Activated CD8-positive, alpha-beta T cell treated with anti-CD3 and anti-CD28 coated beads, Interleukin-2, amount 10 ng/mL, durations not matched to agents 7 days and 5 days (primary cell): ENCODE data around the gene FBXO48. TPM values are rescaled to one million over a fixed set of nuclear protein-coding genes. Genes with fewer than 3 reads are reported as not detected.

Experiments used
- ATAC-seq: fragments of 150-1000 bp; cut with Tn5 transposase; one replicate; pipeline ENCODE4 v1.10.0; 2021; ENCODE audit warnings: moderate library complexity
- CTCF ChIA-PET: fragments of 350-600 bp; sonication (Branson Sonifier 250); formaldehyde crosslinking; loops from one replicate; lab custom pipeline; 2021; ENCODE audit warnings: antibody characterized with exemption; lab: Charles Lee
- POLR2A ChIA-PET: fragments of 350-600 bp; sonication (Branson Sonifier 250); formaldehyde crosslinking; loops from one replicate; lab custom pipeline; 2021; ENCODE audit warnings: antibody characterized with exemption; lab: Charles Lee
- DNase-seq: peaks from one replicate; pipeline ENCODE4 v3.0.0-alpha.2; 2020
- H3K27ac Mint-ChIP-seq: one replicate; pipeline ENCODE4 v1.8.0; 2021; ENCODE audit warnings: mild to moderate bottlenecking, mixed read lengths
- H3K27me3 Mint-ChIP-seq: one replicate; pipeline ENCODE4 v1.8.0; 2021; ENCODE audit warnings: low read depth, mixed read lengths
- H3K36me3 Mint-ChIP-seq: one replicate; pipeline ENCODE4 v1.8.0; 2021; ENCODE audit warnings: low read depth, mixed read lengths
- H3K4me1 Mint-ChIP-seq: one replicate; pipeline ENCODE4 v1.8.0; 2021; ENCODE audit warnings: low read depth, mixed read lengths
- H3K4me3 Mint-ChIP-seq: one replicate; pipeline ENCODE4 v1.8.0; 2021; ENCODE audit warnings: mild to moderate bottlenecking, mixed read lengths
- H3K9me3 Mint-ChIP-seq: one replicate; pipeline ENCODE4 v1.8.0; 2022; ENCODE audit warnings: mixed read lengths; ENCODE audit not compliant: insufficient read depth
- total RNA-seq, 2 experiments: library from RNA; stranded (reverse); gene quantifications; one replicate each; pipeline ENCODE4 v1.2.3, GENCODE V29; 2021

Gene FBXO48
- total RNA-seq, 2 experiments from 2014 or later, result 2.4 to 2.6 TPM

DNA sequence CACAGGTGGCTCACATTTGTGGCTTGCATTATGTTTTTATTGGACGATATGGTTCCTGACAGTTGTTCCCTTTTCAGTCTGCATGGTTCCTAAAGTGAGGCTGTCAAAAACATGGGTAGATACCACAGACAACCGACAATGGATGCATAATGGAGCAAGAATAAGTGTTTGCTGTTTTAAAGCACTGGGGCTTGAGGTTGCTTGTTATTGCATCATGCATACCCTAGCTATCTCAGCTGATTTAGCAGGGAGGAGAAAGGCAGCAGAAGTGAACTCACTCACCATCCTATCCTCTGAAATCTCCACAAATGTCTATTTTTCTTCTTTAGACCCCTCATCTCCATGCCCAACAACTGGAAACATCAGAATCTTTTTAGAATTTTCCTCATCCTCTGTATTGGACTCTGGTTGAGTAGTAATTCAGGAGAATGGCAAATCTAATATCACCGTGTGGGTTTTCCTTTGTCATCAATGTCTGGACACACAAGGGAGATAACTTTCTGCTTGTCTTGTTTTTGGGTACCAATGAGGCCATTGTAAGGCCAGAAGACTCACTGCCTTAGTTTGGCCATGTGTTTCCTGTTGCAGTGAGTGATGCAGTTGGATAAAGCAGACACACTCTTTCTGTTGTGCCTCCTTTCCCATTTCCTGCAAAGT, 46.7 kb downstream of the FBXO48 start:
- Mint-ChIP-seq H3K27ac (no peak overlapping the region), H3K9me3 (no peaks in the 10 kb centered on the region), H3K27me3 (no peaks in the 10 kb centered on the region), H3K4me3 (no peak overlapping the region), H3K36me3 (peaks cover 2% of the 10 kb centered on the region), H3K4me1 (peaks cover 14% of the 10 kb centered on the region)
- ATAC-seq (no peak), DNase-seq (no peak)
- ChIA-PET CTCF (interaction anchor here (1.6 kb wide), 1 partner anchor 21 kb away, joined by 8 read pairs; no protein-coding TSS in a partner anchor), POLR2A (no interaction called here)

- Mint-ChIP-seq H3K27ac (no peak overlapping the region), H3K4me3 (no peak overlapping the region), H3K27me3 (no peaks in the 10 kb centered on the region), H3K36me3 (peaks cover 2% of the 10 kb centered on the region), H3K4me1 (peaks cover 14% of the 10 kb centered on the region), H3K9me3 (no peaks in the 10 kb centered on the region)
- no peak for ATAC-seq
- ChIA-PET POLR2A (no interaction called here), CTCF (interaction anchor here (0.8 to 1.7 kb wide), 3 partner anchors 23 to 28 kb away, joined by 4 to 11 read pairs (median 4); no protein-coding TSS in a partner anchor)
- no peak for DNase-seq
Measured at GRCh38 chr2:68418855-68419254, 48.2 kb downstream of the FBXO48 start.

DNA sequence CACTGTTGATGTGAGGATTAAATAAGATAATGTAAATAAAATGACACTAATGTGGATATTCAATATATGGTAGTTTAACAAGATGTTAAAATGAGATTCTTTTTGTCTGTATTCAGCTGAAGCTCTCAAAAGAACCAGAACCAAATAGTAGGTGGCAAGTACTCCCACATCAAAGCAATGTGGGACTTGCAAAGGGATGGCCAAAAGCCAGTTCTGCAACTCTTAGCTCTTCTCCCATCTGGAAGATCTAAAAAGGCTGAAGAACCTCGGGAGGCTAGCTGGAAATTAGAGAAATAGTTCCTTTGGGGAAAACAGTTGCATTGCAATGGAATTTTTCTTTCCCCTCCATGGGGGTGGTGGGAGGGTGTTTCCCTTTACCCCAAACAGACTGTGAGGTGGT, 48.7 kb downstream of the FBXO48 start:
- no peak overlapping the region for H3K4me3 Mint-ChIP-seq
- no peaks in the 10 kb centered on the region for H3K27me3 Mint-ChIP-seq
- H3K36me3 Mint-ChIP-seq, result peaks cover 2% of the 10 kb centered on the region
- H3K4me1 Mint-ChIP-seq, result peaks cover 14% of the 10 kb centered on the region
- ATAC-seq (no peak), DNase-seq (no peak)
- no peak overlapping the region for H3K27ac Mint-ChIP-seq
- no peaks in the 10 kb centered on the region for H3K9me3 Mint-ChIP-seq
- POLR2A ChIA-PET, result no interaction called here
- CTCF ChIA-PET, result interaction anchor here (1.0 to 1.7 kb wide), 3 partner anchors 22 to 28 kb away, joined by 3 to 11 read pairs (median 4); no protein-coding TSS in a partner anchor

- DNase-seq (no peak), ATAC-seq (no peak)
- no peak overlapping the region for H3K4me3 Mint-ChIP-seq
- CTCF ChIA-PET, result interaction anchor here (0.8 to 1.7 kb wide), 4 partner anchors 22 to 295 kb away, joined by 3 to 11 read pairs (median 4); no protein-coding TSS in a partner anchor
- H3K27me3 Mint-ChIP-seq, result no peaks in the 10 kb centered on the region
- POLR2A ChIA-PET, result no interaction called here
- no peak overlapping the region for H3K27ac Mint-ChIP-seq
- peaks cover 2% of the 10 kb centered on the region for H3K36me3 Mint-ChIP-seq
- H3K4me1 Mint-ChIP-seq, result peaks cover 12% of the 10 kb centered on the region
- H3K9me3 Mint-ChIP-seq, result no peaks in the 10 kb centered on the region
Measured at GRCh38 chr2:68417926-68418325, 49.2 kb downstream of the FBXO48 start.

- Mint-ChIP-seq H3K4me1 (peaks cover 23% of the 10 kb centered on the region), H3K36me3 (no peaks in the 10 kb centered on the region), H3K9me3 (no peaks in the 10 kb centered on the region), H3K4me3 (no peak overlapping the region), H3K27me3 (no peaks in the 10 kb centered on the region), H3K27ac (no peak overlapping the region)
- DNase-seq, result no peak
- CTCF ChIA-PET, result interaction anchor here (1.2 to 1.9 kb wide), 4 partner anchors 9 to 25 kb away, joined by 3 to 7 read pairs (median 4); no protein-coding TSS in a partner anchor
- POLR2A ChIA-PET, result no interaction called here
- no peak for ATAC-seq
Measured at GRCh38 chr2:68416081-68416675, 50.9 kb downstream of the FBXO48 start.

DNA sequence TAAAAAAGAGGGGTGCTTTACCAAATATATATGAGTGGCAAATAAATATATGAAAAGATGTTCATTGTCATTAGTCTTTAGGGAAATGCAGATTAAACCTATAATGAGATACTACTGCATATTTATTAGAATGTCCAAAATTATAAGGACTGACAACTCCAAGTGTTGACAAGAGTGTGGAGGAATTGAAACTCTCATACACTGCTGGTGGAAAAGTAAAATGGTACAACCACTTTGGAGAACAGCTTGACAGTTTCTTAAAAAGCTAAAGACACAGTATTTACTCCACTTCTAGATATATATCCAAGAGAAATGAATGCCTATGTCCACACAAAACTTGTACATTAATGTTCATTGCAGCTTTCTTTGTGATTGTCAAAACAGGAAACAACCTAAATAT, 51.6 kb downstream of the FBXO48 start:
- H3K4me1 Mint-ChIP-seq, result peaks cover 23% of the 10 kb centered on the region

GRCh38 chr2:68414876-68415275, 52.2 kb downstream of the FBXO48 start:
- no peaks in the 10 kb centered on the region for H3K9me3 Mint-ChIP-seq
- POLR2A ChIA-PET, result no interaction called here
- H3K4me3 Mint-ChIP-seq, result no peak overlapping the region
- no peak overlapping the region for H3K27ac Mint-ChIP-seq
- ATAC-seq, result no peak
- no peak for DNase-seq
- H3K36me3 Mint-ChIP-seq, result no peaks in the 10 kb centered on the region
- H3K4me1 Mint-ChIP-seq, result peaks cover 23% of the 10 kb centered on the region
- CTCF ChIA-PET, result interaction anchor here (1.8 to 1.9 kb wide), 3 partner anchors 10 to 123 kb away, joined by 4 to 7 read pairs (median 5); no protein-coding TSS in a partner anchor
- H3K27me3 Mint-ChIP-seq, result no peaks in the 10 kb centered on the region

More for the DNA sequence above, 51.6 kb downstream of the FBXO48 start:
- Mint-ChIP-seq H3K4me3 (no peak overlapping the region), H3K27ac (no peak overlapping the region), H3K27me3 (no peaks in the 10 kb centered on the region), H3K9me3 (no peaks in the 10 kb centered on the region), H3K36me3 (no peaks in the 10 kb centered on the region)
- no peak for DNase-seq
- ATAC-seq, result no peak
- CTCF ChIA-PET, result interaction anchor here (1.8 to 1.9 kb wide), 3 partner anchors 9 to 124 kb away, joined by 4 to 7 read pairs (median 5); no protein-coding TSS in a partner anchor
- POLR2A ChIA-PET, result no interaction called here

DNA sequence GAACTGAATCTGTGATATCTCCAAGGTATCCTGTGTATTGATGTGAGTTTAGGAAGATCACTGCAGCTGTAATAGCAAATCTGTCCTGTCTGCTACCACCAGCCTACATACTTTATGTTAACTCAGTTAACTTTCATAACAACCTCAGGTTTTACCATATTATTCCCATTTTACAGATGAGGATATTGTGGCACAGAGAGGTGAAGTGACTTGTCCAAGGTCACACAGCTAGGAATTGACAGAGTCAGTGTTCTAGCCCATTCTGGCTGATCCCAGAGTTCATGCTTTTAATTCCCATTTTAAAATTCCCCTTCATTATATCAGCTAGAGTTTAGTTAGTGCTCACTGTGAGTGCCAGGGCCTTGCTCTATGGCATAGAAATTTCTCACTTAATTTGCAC, 52.6 kb downstream of the FBXO48 start:
- Mint-ChIP-seq H3K36me3 (no peaks in the 10 kb centered on the region), H3K27ac (no peak overlapping the region), H3K4me3 (no peak overlapping the region), H3K9me3 (no peaks in the 10 kb centered on the region), H3K4me1 (peaks cover 23% of the 10 kb centered on the region), H3K27me3 (peaks cover 2% of the 10 kb centered on the region)
- CTCF ChIA-PET, result interaction anchor here (1.8 kb wide), 2 partner anchors 27 to 123 kb away, joined by 4 to 7 read pairs; no protein-coding TSS in a partner anchor
- no peak for DNase-seq
- POLR2A ChIA-PET, result no interaction called here
- ATAC-seq, result no peak

- ATAC-seq (no peak), DNase-seq (no peak)
- Mint-ChIP-seq H3K4me3 (no peak overlapping the region), H3K27ac (no peak overlapping the region), H3K36me3 (no peaks in the 10 kb centered on the region), H3K9me3 (no peaks in the 10 kb centered on the region), H3K4me1 (peaks cover 23% of the 10 kb centered on the region), H3K27me3 (peaks cover 8% of the 10 kb centered on the region)
- CTCF ChIA-PET, result interaction anchor here (0.7 to 1.3 kb wide), 4 partner anchors 28 to 53 kb away, joined by 3 to 5 read pairs (median 3); partner anchors contain the start of genes APLF and FBXO48
- POLR2A ChIA-PET, result no interaction called here
Measured at GRCh38 chr2:68413466-68413865, 53.6 kb downstream of the FBXO48 start.

DNA sequence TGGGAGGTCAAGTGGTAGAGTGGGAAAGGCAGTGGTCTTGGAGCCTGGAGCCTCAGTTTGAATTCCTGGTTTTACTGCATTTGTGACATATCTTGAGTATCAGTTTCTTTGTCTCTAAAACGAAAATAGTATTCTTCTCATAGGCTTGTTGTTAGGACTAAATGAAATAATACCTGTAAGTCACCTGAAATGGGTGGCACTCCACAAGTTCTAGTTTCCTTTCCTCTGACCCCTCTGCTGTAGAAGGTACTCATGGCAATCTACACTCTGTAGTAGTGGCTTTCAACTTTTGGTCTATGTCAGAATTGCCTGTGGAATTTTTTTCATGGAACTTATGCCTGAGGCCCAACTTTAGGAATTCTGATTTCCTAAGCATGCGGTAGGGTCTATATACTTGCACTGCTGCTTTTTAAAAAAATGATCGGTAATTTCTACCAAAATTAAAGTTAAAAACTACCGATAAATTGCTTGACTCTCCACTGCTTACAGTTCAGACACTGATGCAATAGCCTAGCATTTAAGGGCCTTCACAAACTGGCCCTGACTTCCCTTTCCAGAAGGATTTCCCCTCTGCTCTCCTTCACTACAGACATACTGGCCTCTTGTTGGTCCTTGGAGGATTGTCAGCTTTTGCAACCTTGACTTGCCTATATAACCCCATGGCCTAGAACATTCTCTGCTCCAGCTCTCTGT, 54.8 kb downstream of the FBXO48 start:
- Mint-ChIP-seq H3K27me3 (peaks cover 14% of the 10 kb centered on the region), H3K27ac (no peak overlapping the region), H3K4me1 (peaks cover 13% of the 10 kb centered on the region), H3K9me3 (peaks cover 3% of the 10 kb centered on the region), H3K4me3 (no peak overlapping the region), H3K36me3 (no peaks in the 10 kb centered on the region)
- ATAC-seq, result no peak
- CTCF ChIA-PET, result interaction anchor here (0.9 to 2.5 kb wide), 2 partner anchors 29 to 34 kb away, joined by 3 to 7 read pairs; no protein-coding TSS in a partner anchor
- POLR2A ChIA-PET, result no interaction called here
- DNase-seq, result no peak

DNA sequence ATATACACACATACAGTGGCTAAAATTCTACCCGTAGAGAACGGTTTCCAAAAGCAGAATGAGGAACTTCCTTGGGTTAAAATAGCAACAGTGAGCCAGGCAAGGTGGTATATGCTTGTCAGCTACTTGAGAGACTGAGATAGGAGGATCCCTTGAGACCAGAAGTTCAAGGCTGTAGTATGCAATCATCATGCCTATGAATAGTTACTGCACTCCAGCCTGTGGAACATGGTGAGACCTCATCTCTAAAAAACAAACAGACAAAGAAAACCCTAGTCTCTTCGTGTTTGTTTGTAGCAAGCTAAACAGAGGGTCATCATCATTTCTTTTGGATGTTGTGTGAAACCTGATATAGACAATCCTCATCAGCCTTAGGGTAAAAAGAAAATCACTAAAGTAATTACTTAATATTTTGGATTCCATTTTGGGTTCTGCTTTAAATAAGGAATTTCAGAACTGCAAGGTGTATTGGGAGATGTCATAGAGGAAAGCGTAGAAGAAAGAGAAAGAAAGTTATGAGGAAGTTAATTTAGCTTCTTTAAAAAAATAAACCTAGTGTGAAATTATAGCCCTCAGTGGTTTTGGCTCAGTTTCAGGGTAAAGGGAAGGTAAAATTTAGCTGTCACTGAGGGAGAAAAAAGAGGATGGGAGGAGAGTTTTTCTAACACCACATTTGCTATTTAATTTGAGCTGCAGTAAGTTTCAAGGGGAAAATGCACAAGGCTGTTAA, 55.5 kb downstream of the FBXO48 start:
- H3K4me1 Mint-ChIP-seq, result peaks cover 13% of the 10 kb centered on the region
- ChIA-PET CTCF (interaction anchor here (2.5 kb wide), 1 partner anchor 30 kb away, joined by 7 read pairs; no protein-coding TSS in a partner anchor), POLR2A (no interaction called here)
- H3K27me3 Mint-ChIP-seq, result peaks cover 17% of the 10 kb centered on the region
- H3K36me3 Mint-ChIP-seq, result no peaks in the 10 kb centered on the region
- ATAC-seq, result no peak
- DNase-seq, result no peak
- H3K4me3 Mint-ChIP-seq, result no peak overlapping the region
- peaks cover 4% of the 10 kb centered on the region for H3K9me3 Mint-ChIP-seq
- no peak overlapping the region for H3K27ac Mint-ChIP-seq
